ENCODE measurements around the gene PARD6G.

- no peak for TF ChIP-seq UBTF (IDR thresholded peaks at IDR 0.05; ENCODE audit: borderline replicate concordance in 1 of 2, low read depth in 2 of 2, low read length in 2 of 2)
- TF ChIP-seq MAFF (IDR thresholded peaks at IDR 0.05; ENCODE audit: low read length): no peak
- TF ChIP-seq RAD21 (CRISPR knock-in tag; conservative IDR thresholded peaks at IDR 0.05 in 1 of 2, IDR thresholded peaks at IDR 0.05 in 1 of 2): no peak
- TF ChIP-seq ESRRA (IDR thresholded peaks at IDR 0.05; ENCODE audit: borderline replicate concordance, low read depth): no peak
- TF ChIP-seq ETV6 (IDR thresholded peaks at IDR 0.05; ENCODE audit: borderline replicate concordance in 1 of 2, low read depth in 2 of 2, low read length in 1 of 2): no peak
- TF ChIP-seq ETV6 (CRISPR knock-in tag; IDR thresholded peaks at IDR 0.05; ENCODE audit: borderline replicate concordance): no peak
- TF ChIP-seq NR3C1 (CRISPR knock-in tag; IDR thresholded peaks at IDR 0.05): no peak
- no peak for TF ChIP-seq THAP7 (CRISPR knock-in tag; IDR thresholded peaks at IDR 0.05)
- TF ChIP-seq ZNF311 (CRISPR knock-in tag; IDR thresholded peaks at IDR 0.05): no peak
Measured at GRCh38 chr18:80115035-80115434, 132.3 kb downstream of the PARD6G start.
